GM21737 (cell line): ENCODE results near the gene CNGB1.
"Not testable (repeated sequence)": the region's sequence is repeated elsewhere in the genome, so short reads cannot be mapped to it uniquely, and the experiment has no call there.

Source experiments
- ATAC-seq: cut with Tn5 transposase; IDR thresholded peaks from one replicate; pipeline ENCODE4 v1.9.1; 2021; ENCODE audit warnings: mild to moderate bottlenecking, moderate library complexity; ENCODE audit not compliant: unreplicated experiment

The CNGB1 gene

GRCh38 chr16:57956270-57956808 is 14.6 kb downstream of the CNGB1 start:
- ATAC-seq: no peak

- ATAC-seq: no peak
Observed at GRCh38 chr16:57955572-57956188, 15.2 kb downstream of the CNGB1 start.

- no peak for ATAC-seq
Observed at GRCh38 chr16:57953857-57954256, 17.1 kb downstream of the CNGB1 start.

GRCh38 chr16:57952909-57953308 is 18.0 kb downstream of the CNGB1 start:
- no peak for ATAC-seq

GRCh38 chr16:57951204-57951960 is 19.5 kb downstream of the CNGB1 start:
- ATAC-seq: no peak

GRCh38 chr16:57950382-57950781 is 20.5 kb downstream of the CNGB1 start:
- no peak for ATAC-seq

GRCh38 chr16:57949595-57950238 is 21.2 kb downstream of the CNGB1 start:
- no peak for ATAC-seq

GRCh38 chr16:57949013-57949412 is 21.9 kb downstream of the CNGB1 start:
- ATAC-seq: no peak

GRCh38 chr16:57948027-57948426 is 22.9 kb downstream of the CNGB1 start:
- no peak for ATAC-seq

- no peak for ATAC-seq
Observed at GRCh38 chr16:57947261-57947660, 23.7 kb downstream of the CNGB1 start.

GRCh38 chr16:57946181-57946801 is 24.6 kb downstream of the CNGB1 start:
- no peak for ATAC-seq

- ATAC-seq: no peak
Observed at GRCh38 chr16:57945740-57946138, 25.2 kb downstream of the CNGB1 start.

- no peak for ATAC-seq
Observed at GRCh38 chr16:57944970-57945739, 25.8 kb downstream of the CNGB1 start.

GRCh38 chr16:57943381-57943780 is 27.5 kb downstream of the CNGB1 start:
- not testable (repeated sequence) for ATAC-seq

GRCh38 chr16:57941901-57942300 is 29.0 kb downstream of the CNGB1 start:
- not testable (repeated sequence) for ATAC-seq

- no peak for ATAC-seq
Observed at GRCh38 chr16:57941016-57941664, 29.8 kb downstream of the CNGB1 start.

- ATAC-seq: no peak
Observed at GRCh38 chr16:57940382-57940966, 30.5 kb downstream of the CNGB1 start.

GRCh38 chr16:57939872-57940224 is 31.1 kb downstream of the CNGB1 start:
- ATAC-seq: no peak

- ATAC-seq: no peak
Observed at GRCh38 chr16:57938936-57939871, 31.7 kb downstream of the CNGB1 start.
